MM.1S (cell line): ENCODE measurements around the gene PLCH1.

Experiments used
- DNase-seq: peaks from one replicate; pipeline ENCODE4 v3.0.0-alpha.2; 2015
- H2AFZ ChIP-seq: fragments of 300-600 bp; sonication (generic); 2 replicates; pipeline ENCODE4 v1.6.0; 2016; ENCODE audit warnings: antibody characterized with exemption, low read length
- H3F3A ChIP-seq: fragments of 300-600 bp; sonication (generic); 2 replicates; pipeline ENCODE4 v1.6.1; 2016; ENCODE audit warnings: mild to moderate bottlenecking, antibody characterized with exemption, low read length, moderate library complexity, mixed read lengths; ENCODE audit not compliant: insufficient read depth
- H3K27ac ChIP-seq: fragments of 300-600 bp; sonication (generic); 2 replicates; pipeline ENCODE4 v1.5.1; 2016; ENCODE audit warnings: mild to moderate bottlenecking, low read length
- H3K27me3 ChIP-seq: fragments of 300-600 bp; sonication (generic); replicated peaks from 2 replicates; pipeline ENCODE4 v1.6.0; 2016; ENCODE audit warnings: low read length; ENCODE audit not compliant: insufficient read depth
- H3K36me3 ChIP-seq: fragments of 300-600 bp; sonication (generic); replicated peaks from 2 replicates; pipeline ENCODE4 v1.6.1; 2016; ENCODE audit warnings: mild to moderate bottlenecking, low read length, mixed read lengths; ENCODE audit not compliant: insufficient read depth
- H3K4me1 ChIP-seq: fragments of 300-600 bp; sonication (generic); 2 replicates; pipeline ENCODE4 v1.6.1; 2016; ENCODE audit warnings: low read length, mixed read lengths
- H3K4me2 ChIP-seq: fragments of 300-600 bp; sonication (generic); 2 replicates; pipeline ENCODE4 v1.6.0; 2016; ENCODE audit warnings: low read depth, low read length
- H3K4me3 ChIP-seq: fragments of 300-600 bp; sonication (generic); 2 replicates; pipeline ENCODE4 v1.5.1; 2016; ENCODE audit warnings: low read length, mixed read lengths
- H3K79me2 ChIP-seq: fragments of 300-600 bp; sonication (generic); 2 replicates; pipeline ENCODE4 v1.6.1; 2016; ENCODE audit warnings: mixed run types, low read length, mixed read lengths
- H3K9ac ChIP-seq: fragments of 300-600 bp; sonication (generic); 2 replicates; pipeline ENCODE4 v1.6.1; 2016; ENCODE audit warnings: low read length, mixed read lengths
- H3K9me2 ChIP-seq: fragments of 300-600 bp; sonication (generic); replicated peaks from 2 replicates; pipeline ENCODE4 v1.6.1; 2016; ENCODE audit warnings: mild to moderate bottlenecking, low read length, mixed read lengths; ENCODE audit not compliant: insufficient read depth
- H3K9me3 ChIP-seq: fragments of 300-600 bp; sonication (generic); replicated peaks from 2 replicates; pipeline ENCODE4 v1.6.1; 2016; ENCODE audit warnings: mild to moderate bottlenecking, low read length, mixed read lengths; ENCODE audit not compliant: insufficient read depth
- H4K20me1 ChIP-seq: fragments of 300-600 bp; sonication (generic); 2 replicates; pipeline ENCODE4 v1.6.1; 2016; ENCODE audit warnings: mild to moderate bottlenecking, low read length, moderate library complexity, mixed read lengths; ENCODE audit not compliant: insufficient read depth
- EZH2 ChIP-seq: fragments of 300-600 bp; sonication (generic); optimal IDR thresholded peaks from 2 replicates; pipeline ENCODE3; 2017; ENCODE audit warnings: low read depth, mild to moderate bottlenecking, antibody characterized with exemption, low read length, mixed read lengths
- EZH2phosphoT487 ChIP-seq: fragments of 300-600 bp; sonication (generic); IDR thresholded peaks from 2 replicates; pipeline ENCODE4 v1.6.1; 2018; ENCODE audit warnings: antibody characterized with exemption, low read length
- TF ChIP-seq, protein P1 (sequence below): fragments of 300-600 bp; sonication (generic); IDR thresholded peaks from 2 replicates; pipeline ENCODE4 v1.5.1; 2016; ENCODE audit warnings: antibody characterized with exemption, low read length, mixed read lengths

Gene PLCH1

DNA sequence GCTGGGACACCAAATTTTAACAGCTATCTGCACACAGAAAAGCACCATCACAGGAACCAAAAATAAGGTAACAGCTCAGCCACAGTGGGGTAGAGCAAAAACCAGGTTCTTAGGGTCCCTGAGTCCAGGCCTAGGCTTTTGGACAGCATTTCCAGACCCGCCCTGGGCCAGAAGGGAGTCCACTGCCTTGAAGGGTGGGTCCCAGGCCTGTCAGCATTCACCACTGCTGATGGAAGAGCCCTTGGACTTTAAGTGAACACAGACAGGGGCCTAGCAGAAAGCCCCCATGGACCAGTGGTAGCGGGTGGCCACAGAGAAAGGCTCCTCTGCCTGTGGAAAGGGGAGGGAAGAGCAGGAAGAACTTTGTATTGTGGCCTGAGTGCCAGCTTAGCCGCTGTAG, 56.4 kb downstream of the PLCH1 start:
- no peaks in the 10 kb centered on the region for H3K36me3 ChIP-seq
- no peak overlapping the region for H2AFZ ChIP-seq
- no peak overlapping the region for H3K4me2 ChIP-seq
- no peak overlapping the region for H3K9ac ChIP-seq
- no peaks in the 10 kb centered on the region for H3F3A ChIP-seq
- no peak overlapping the region for H3K27ac ChIP-seq
- H3K9me3 ChIP-seq: no peaks in the 10 kb centered on the region
- H3K79me2 ChIP-seq: no peaks in the 10 kb centered on the region
- no peaks in the 10 kb centered on the region for H3K27me3 ChIP-seq
- no peaks in the 10 kb centered on the region for H3K9me2 ChIP-seq
- TF ChIP-seq, protein P1, sequence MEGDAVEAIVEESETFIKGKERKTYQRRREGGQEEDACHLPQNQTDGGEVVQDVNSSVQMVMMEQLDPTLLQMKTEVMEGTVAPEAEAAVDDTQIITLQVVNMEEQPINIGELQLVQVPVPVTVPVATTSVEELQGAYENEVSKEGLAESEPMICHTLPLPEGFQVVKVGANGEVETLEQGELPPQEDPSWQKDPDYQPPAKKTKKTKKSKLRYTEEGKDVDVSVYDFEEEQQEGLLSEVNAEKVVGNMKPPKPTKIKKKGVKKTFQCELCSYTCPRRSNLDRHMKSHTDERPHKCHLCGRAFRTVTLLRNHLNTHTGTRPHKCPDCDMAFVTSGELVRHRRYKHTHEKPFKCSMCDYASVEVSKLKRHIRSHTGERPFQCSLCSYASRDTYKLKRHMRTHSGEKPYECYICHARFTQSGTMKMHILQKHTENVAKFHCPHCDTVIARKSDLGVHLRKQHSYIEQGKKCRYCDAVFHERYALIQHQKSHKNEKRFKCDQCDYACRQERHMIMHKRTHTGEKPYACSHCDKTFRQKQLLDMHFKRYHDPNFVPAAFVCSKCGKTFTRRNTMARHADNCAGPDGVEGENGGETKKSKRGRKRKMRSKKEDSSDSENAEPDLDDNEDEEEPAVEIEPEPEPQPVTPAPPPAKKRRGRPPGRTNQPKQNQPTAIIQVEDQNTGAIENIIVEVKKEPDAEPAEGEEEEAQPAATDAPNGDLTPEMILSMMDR: no peak
- TF ChIP-seq EZH2 (no peak), EZH2phosphoT487 (no peak)
- H3K4me3 ChIP-seq: no peak overlapping the region
- no peaks in the 10 kb centered on the region for H4K20me1 ChIP-seq
- H3K4me1 ChIP-seq: no peaks in the 10 kb centered on the region
- no peak for DNase-seq

DNA sequence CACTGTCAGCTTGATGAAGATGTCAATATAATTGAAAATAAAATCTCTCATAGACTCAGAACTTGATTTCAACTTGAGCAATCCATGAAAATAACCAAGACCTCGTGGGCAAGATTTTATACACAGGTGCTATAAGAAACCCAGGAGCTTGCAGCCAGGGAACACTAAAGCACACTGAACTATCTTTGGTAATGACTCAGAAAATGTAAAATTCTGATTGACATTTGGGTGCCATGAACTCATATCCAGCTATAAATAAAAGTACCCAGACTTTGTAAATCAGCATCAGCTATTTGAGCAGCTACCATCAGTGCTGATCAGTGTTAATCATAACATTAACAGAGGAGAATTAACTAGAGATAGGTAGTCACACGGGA, 61.5 kb downstream of the PLCH1 start:
- Histone ChIP-seq H3K4me3 (no peak overlapping the region), H3K27ac (no peak overlapping the region), H4K20me1 (no peaks in the 10 kb centered on the region), H3K9me3 (no peaks in the 10 kb centered on the region), H3K9me2 (no peaks in the 10 kb centered on the region), H3K4me2 (no peak overlapping the region), H3F3A (no peaks in the 10 kb centered on the region), H3K36me3 (no peaks in the 10 kb centered on the region), H3K9ac (no peak overlapping the region), H2AFZ (no peak overlapping the region), H3K4me1 (no peaks in the 10 kb centered on the region), H3K79me2 (no peaks in the 10 kb centered on the region), H3K27me3 (no peaks in the 10 kb centered on the region)
- no peak for DNase-seq
- TF ChIP-seq, protein P1: no peak
- TF ChIP-seq EZH2phosphoT487 (no peak), EZH2 (no peak)

DNA sequence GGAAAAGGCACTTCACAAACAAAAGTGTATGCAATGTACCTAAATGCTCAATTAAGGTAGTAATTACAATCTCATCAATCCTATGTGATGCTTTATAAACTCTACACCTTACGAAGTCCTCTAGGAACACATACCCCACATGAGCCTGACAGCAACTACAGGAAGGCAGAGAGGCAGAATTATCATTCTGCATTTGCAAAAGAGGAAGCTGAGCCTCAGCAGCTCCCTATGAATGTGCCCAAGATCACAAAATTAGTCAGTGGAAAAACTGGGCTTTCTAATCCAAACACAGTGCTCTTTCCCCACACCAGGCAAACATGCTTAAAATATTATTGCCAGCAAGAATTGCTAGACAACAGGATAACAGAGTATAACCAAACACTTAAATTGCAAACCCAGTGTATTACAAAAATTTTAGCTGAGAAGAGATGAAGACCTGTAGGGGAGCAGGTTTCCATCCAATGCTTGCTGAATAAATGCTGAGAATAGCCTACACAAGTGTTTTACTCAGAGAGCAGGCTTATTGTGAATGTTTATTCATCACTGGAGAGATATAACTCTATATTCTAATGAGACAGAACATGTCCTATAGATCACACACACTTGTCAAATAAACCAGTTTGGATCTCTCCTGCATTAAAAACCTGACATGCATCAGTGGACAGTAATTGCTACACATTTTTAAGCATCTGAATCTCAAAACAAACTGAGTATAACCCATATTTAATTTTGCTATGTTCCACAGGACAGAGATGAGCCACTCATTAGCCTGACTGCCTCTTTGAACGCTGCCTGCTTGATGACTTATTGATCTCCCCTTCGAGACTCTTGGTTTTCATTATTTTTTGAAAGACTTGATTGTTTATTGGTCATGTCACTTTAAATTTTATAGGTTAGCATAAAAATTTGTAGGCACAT, 62.2 kb downstream of the PLCH1 start:
- H3F3A ChIP-seq: no peaks in the 10 kb centered on the region
- H3K4me2 ChIP-seq: no peak overlapping the region
- no peaks in the 10 kb centered on the region for H3K9me3 ChIP-seq
- no peaks in the 10 kb centered on the region for H3K79me2 ChIP-seq
- TF ChIP-seq EZH2: no peak
- no peak for TF ChIP-seq EZH2phosphoT487
- TF ChIP-seq, protein P1: no peak
- no peaks in the 10 kb centered on the region for H3K4me1 ChIP-seq
- no peak overlapping the region for H3K4me3 ChIP-seq
- H3K9me2 ChIP-seq: no peaks in the 10 kb centered on the region
- DNase-seq: no peak
- H2AFZ ChIP-seq: no peak overlapping the region
- no peak overlapping the region for H3K27ac ChIP-seq
- no peak overlapping the region for H3K9ac ChIP-seq
- H3K27me3 ChIP-seq: no peaks in the 10 kb centered on the region
- no peaks in the 10 kb centered on the region for H4K20me1 ChIP-seq
- no peaks in the 10 kb centered on the region for H3K36me3 ChIP-seq
